C4-2B (cell line): ENCODE results near the gene KRT14.

Source experiments
- CTCF ChIP-seq: fragments of 450-650 bp; conservative IDR thresholded peaks from 2 replicates; pipeline ENCODE4 v1.5.1; 2017; ENCODE audit warnings: mild to moderate bottlenecking
- ZFX ChIP-seq: fragments of 450-650 bp; IDR thresholded peaks from 2 replicates; pipeline ENCODE4 v1.6.1; 2017

- TF ChIP-seq CTCF (no peak), ZFX (no peak)
Measured at GRCh38 chr17:41625602-41626001, 38.9 kb upstream of the KRT14 start.
